OCI-LY3 (cell line): Measurements from ENCODE around the gene RGS9BP.

ENCODE experiments used
- H2AFZ ChIP-seq: fragments of 200-600, 300-600 bp; shearing (Covaris generic); 2 replicates; pipeline ENCODE4 v1.6.0; 2014; ENCODE audit warnings: antibody characterized with exemption, low read depth, low read length
- H3K27ac ChIP-seq: fragments of 200-600, 300-600 bp; sonication (generic); 2 replicates; pipeline ENCODE4 v1.5.1; 2014; ENCODE audit warnings: mild to moderate bottlenecking, low read length, moderate library complexity, mixed read lengths
- H3K27me3 ChIP-seq: fragments of 200-600, 300-600 bp; sonication (generic); 2 replicates; pipeline ENCODE4 v1.6.1; 2014; ENCODE audit warnings: low read depth, low read length, mixed read lengths
- H3K36me3 ChIP-seq: fragments of 200-600, 300-600 bp; sonication (generic); replicated peaks from 2 replicates; pipeline ENCODE3; 2014; ENCODE audit warnings: low read depth, low read length, mixed read lengths
- H3K4me1 ChIP-seq: fragments of 300-600, 200-600 bp; sonication (generic); 2 replicates; pipeline ENCODE4 v1.6.1; 2014; ENCODE audit warnings: low read length, mixed read lengths
- H3K4me2 ChIP-seq: fragments of 200-600, 300-600 bp; sonication (generic); 2 replicates; pipeline ENCODE4 v1.6.1; 2014; ENCODE audit warnings: low read length, mixed read lengths
- H3K4me3 ChIP-seq: fragments of 300-600, 200-600 bp; sonication (generic); 2 replicates; pipeline ENCODE4 v1.5.1; 2014; ENCODE audit warnings: antibody characterized with exemption, mild to moderate bottlenecking, low read length, moderate library complexity
- H3K79me2 ChIP-seq: fragments of 300-600, 200-600 bp; shearing (Covaris generic); 2 replicates; pipeline ENCODE4 v1.6.1; 2014; ENCODE audit warnings: mild to moderate bottlenecking, low read length, mixed read lengths
- H3K9ac ChIP-seq: fragments of 300-600, 200-600 bp; shearing (Covaris generic); 2 replicates; pipeline ENCODE4 v1.6.0; 2014; ENCODE audit warnings: mild to moderate bottlenecking, low read length, moderate library complexity
- H3K9me3 ChIP-seq: fragments of 200-600, 300-600 bp; shearing (Covaris generic); 2 replicates; pipeline ENCODE4 v1.6.1; 2014; ENCODE audit warnings: low read length, mixed read lengths; ENCODE audit not compliant: insufficient read depth
- H4K20me1 ChIP-seq: fragments of 200-600, 300-600 bp; sonication (generic); 2 replicates; pipeline ENCODE4 v1.6.1; 2016; ENCODE audit warnings: low read length, mixed read lengths; ENCODE audit not compliant: insufficient read depth
- EZH2phosphoT487 ChIP-seq: fragments of 200-600 bp; shearing (Covaris generic); IDR thresholded peaks from 2 replicates; pipeline ENCODE4 v1.6.1; 2018; ENCODE audit warnings: antibody characterized with exemption, mixed run types, low read depth
- TF ChIP-seq, protein P1 (sequence below): fragments of 200-600, 300-600 bp; sonication (generic); IDR thresholded peaks from 2 replicates; pipeline ENCODE4 v1.5.1; 2014; ENCODE audit warnings: antibody characterized with exemption, low read length, low read depth

RGS9BP gene

DNA sequence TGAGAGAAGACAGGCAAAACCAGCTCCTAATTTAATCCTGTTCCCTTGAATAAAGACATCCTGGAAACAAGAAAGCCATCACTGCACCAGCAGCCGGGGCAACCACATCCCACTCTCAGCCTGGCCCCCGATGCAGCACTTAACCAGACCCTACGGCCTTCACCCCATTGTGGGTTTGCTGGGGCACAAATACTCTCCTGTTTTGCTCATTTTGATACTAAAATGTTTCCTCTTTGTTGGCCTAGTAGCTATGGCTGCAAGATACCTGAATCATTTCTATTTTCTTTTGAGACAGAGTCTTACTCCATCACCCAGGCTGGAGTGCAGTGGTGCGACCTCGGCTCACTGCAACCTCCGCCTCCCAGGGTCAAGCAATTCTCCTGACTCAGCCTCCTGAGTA lies 29.1 kb upstream of the RGS9BP start:
- no peak overlapping the region for H2AFZ ChIP-seq
- no peaks in the 10 kb centered on the region for H3K27me3 ChIP-seq
- no peak overlapping the region; the same call in 1 of the 2 replicates for H3K27ac ChIP-seq
- H3K4me1 ChIP-seq, result peaks cover 17% of the 10 kb centered on the region
- no peak overlapping the region for H3K4me3 ChIP-seq
- H3K36me3 ChIP-seq, result peaks cover 53% of the 10 kb centered on the region
- 0 out of 2 replicates have a peak, but pooled peaks cover 4% of the 10 kb centered on the region for H4K20me1 ChIP-seq
- no peak overlapping the region for H3K4me2 ChIP-seq
- peaks cover under 1% of the 10 kb centered on the region; the same call in 1 of the 2 replicates for H3K79me2 ChIP-seq
- TF ChIP-seq, protein P1, sequence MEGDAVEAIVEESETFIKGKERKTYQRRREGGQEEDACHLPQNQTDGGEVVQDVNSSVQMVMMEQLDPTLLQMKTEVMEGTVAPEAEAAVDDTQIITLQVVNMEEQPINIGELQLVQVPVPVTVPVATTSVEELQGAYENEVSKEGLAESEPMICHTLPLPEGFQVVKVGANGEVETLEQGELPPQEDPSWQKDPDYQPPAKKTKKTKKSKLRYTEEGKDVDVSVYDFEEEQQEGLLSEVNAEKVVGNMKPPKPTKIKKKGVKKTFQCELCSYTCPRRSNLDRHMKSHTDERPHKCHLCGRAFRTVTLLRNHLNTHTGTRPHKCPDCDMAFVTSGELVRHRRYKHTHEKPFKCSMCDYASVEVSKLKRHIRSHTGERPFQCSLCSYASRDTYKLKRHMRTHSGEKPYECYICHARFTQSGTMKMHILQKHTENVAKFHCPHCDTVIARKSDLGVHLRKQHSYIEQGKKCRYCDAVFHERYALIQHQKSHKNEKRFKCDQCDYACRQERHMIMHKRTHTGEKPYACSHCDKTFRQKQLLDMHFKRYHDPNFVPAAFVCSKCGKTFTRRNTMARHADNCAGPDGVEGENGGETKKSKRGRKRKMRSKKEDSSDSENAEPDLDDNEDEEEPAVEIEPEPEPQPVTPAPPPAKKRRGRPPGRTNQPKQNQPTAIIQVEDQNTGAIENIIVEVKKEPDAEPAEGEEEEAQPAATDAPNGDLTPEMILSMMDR, result no peak
- TF ChIP-seq EZH2phosphoT487, result no peak
- H3K9me3 ChIP-seq, result no peaks in the 10 kb centered on the region
- no peak overlapping the region for H3K9ac ChIP-seq

DNA sequence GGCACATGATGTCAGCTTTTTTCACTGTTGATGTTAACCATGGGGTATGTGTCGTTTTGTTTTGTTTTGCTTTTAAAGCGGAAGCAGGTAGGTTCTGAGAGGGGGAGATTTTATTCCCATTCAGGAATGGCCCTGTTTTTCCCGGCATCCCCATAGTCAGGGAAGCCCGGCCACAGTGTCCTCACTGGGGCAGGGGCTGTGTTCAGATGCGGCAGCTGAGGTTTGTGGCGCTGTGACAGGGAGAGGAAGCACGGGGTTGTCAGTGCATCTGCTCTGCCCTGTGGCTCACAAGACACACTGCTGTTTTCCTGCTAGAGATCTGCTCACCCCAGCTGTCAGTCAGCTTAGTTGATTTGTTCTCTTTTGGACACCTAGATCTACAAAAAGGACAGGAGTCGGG lies 28.3 kb upstream of the RGS9BP start:
- Histone ChIP-seq H3K27me3 (no peaks in the 10 kb centered on the region), H3K4me3 (no peak overlapping the region), H3K79me2 (peaks cover 5% of the 10 kb centered on the region), H3K27ac (no peak overlapping the region), H3K4me1 (peaks cover 17% of the 10 kb centered on the region), H2AFZ (no peak overlapping the region), H3K9ac (no peak overlapping the region), H4K20me1 (0 out of 2 replicates have a peak, but pooled peaks cover 8% of the 10 kb centered on the region), H3K36me3 (peaks cover 52% of the 10 kb centered on the region), H3K9me3 (no peaks in the 10 kb centered on the region), H3K4me2 (no peak overlapping the region)
- no peak for TF ChIP-seq EZH2phosphoT487
- TF ChIP-seq, protein P1, result no peak

DNA sequence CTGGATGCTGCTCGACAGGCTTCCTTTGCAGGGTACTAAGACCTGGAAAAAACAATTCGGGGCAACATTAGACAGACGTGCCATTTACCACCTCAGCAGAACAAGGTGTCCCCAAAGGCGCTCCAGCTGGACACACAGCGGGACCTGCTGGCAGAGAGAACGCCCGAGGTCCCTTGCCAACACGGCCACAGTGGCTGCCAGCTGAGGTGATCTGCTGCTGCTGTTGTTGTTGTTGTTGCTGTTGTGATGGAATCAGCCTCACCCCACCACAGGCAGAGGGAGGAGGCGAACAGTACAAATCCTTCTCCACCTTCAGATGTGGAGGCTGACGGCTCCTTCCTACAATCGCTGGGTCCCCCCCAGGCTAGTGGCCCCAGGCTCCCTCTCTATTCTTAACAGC lies 25.9 kb upstream of the RGS9BP start:
- peaks cover 41% of the 10 kb centered on the region for H3K36me3 ChIP-seq
- no peaks in the 10 kb centered on the region for H3K27me3 ChIP-seq
- no peaks in the 10 kb centered on the region for H3K9me3 ChIP-seq

DNA sequence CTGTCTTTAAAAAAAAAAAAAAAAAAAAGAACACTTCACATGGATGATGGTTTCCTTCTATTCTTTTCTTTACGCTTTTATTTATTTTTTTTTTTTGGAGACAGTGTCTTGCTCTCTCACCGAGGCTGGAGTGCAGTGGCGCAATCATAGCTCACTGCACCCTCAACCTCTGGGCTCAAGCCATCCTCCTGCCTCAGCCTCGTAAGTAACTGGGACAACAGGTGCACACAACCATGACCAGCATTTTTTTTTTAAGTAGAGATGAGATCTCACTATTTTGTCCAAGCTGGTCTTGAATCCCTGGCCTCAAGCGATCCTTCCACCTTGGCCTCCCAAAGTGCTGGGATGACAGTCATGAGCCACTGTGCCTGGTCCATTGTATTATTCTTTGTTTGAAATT lies 25.0 kb upstream of the RGS9BP start:
- no peak overlapping the region for H3K27ac ChIP-seq
- TF ChIP-seq, protein P1, result no peak
- no peak for TF ChIP-seq EZH2phosphoT487
- H4K20me1 ChIP-seq, result peaks cover 14% of the 10 kb centered on the region; the same call in 1 of the 2 replicates

More for the DNA sequence above, 25.9 kb upstream of the RGS9BP start:
- peaks cover 11% of the 10 kb centered on the region for H3K79me2 ChIP-seq
- peaks cover 35% of the 10 kb centered on the region for H3K4me1 ChIP-seq
- H2AFZ ChIP-seq, result no peak overlapping the region
- H3K4me2 ChIP-seq, result no peak overlapping the region
- TF ChIP-seq, protein P1, result no peak
- no peak for TF ChIP-seq EZH2phosphoT487
- H4K20me1 ChIP-seq, result peaks cover 14% of the 10 kb centered on the region; the same call in 1 of the 2 replicates
- no peak overlapping the region for H3K4me3 ChIP-seq
- no peak overlapping the region for H3K27ac ChIP-seq
- no peak overlapping the region for H3K9ac ChIP-seq

More for the DNA sequence above, 25.0 kb upstream of the RGS9BP start:
- Histone ChIP-seq H2AFZ (no peak overlapping the region), H3K9ac (no peak overlapping the region), H3K36me3 (peaks cover 49% of the 10 kb centered on the region), H3K4me1 (peaks cover 35% of the 10 kb centered on the region), H3K4me2 (no peak overlapping the region), H3K4me3 (no peak overlapping the region), H3K27me3 (no peaks in the 10 kb centered on the region), H3K79me2 (peaks cover 18% of the 10 kb centered on the region), H3K9me3 (no peaks in the 10 kb centered on the region)
